Mesodermal cell (in vitro differentiated cells): ENCODE measurements around the gene ARMCX5. TPM values are rescaled to one million over a fixed set of nuclear protein-coding genes. Genes with fewer than 3 reads are reported as not detected.

Experiments used
- H3K27ac ChIP-seq: 2 replicates; pipeline ENCODE4 v1.7.0; 2013; ENCODE audit warnings: mild to moderate bottlenecking, low read depth, low read length, moderate library complexity; ENCODE audit not compliant: severe bottlenecking
- H3K36me3 ChIP-seq: 2 replicates; pipeline ENCODE4 v1.7.1; 2013; ENCODE audit warnings: mild to moderate bottlenecking, low read length, moderate library complexity; ENCODE audit not compliant: control insufficient read depth, insufficient read depth
- H3K4me1 ChIP-seq: one replicate; pipeline ENCODE4 v1.7.1; 2013; ENCODE audit warnings: mild to moderate bottlenecking, low read length; ENCODE audit not compliant: insufficient read depth, control insufficient read depth, poor library complexity, severe bottlenecking
- H3K4me3 ChIP-seq: 2 replicates; pipeline ENCODE4 v1.7.0; 2013; ENCODE audit warnings: low read length, control low read depth, mild to moderate bottlenecking; ENCODE audit not compliant: insufficient read depth, poor library complexity, severe bottlenecking; ENCODE audit errors: extremely low read depth
- H3K9me3 ChIP-seq: 2 replicates; pipeline ENCODE4 v1.7.1; 2013; ENCODE audit warnings: mild to moderate bottlenecking, low read length, moderate library complexity; ENCODE audit not compliant: control insufficient read depth
- WGBS, 2 experiments: methylation state at CpG; one replicate each; pipeline ENCODE4 v1.1.5; 2013; ENCODE audit warnings: missing lambda C conversion rate in 2 of 2; ENCODE audit not compliant: insufficient coverage in 2 of 2; 5-methylcytosine and 5-hydroxymethylcytosine counted together
- polyA plus RNA-seq, 2 experiments: library from polyadenylated mRNA; stranded (reverse); fragments of 50-300 nt; gene quantifications; one replicate each; pipeline ENCODE4 v1.2.3, GENCODE V29; 2013

The ARMCX5 gene
- polyA plus RNA-seq (2013, experiment 1 of 2): 9.2 TPM
- 8.9 TPM for polyA plus RNA-seq (2013, experiment 2 of 2)

GRCh38 chrX:102599084-102599950 is at the start of gene ARMCX5:
TSS of gene ARMCX5 (plus strand) at chrX:102599515. CDS start at chrX:102602142, 2,627 bp downstream.
- Histone ChIP-seq H3K27ac (peak within 1 kb of the TSS; percentile 29), H3K4me3 (peak within 1 kb of the TSS; percentile 57), H3K36me3 (peaks cover 6% of the 10 kb centered on the region), H3K9me3 (no peaks in the 10 kb centered on the region), H3K4me1 (no peaks in the 10 kb centered on the region)
- WGBS, 2 experiments: 0 to 3% methylated on average over 3 to 7 of the region's 42 CpGs

GRCh38 chrX:102558607-102559006 is 40.7 kb upstream of the ARMCX5 start:
- no peak overlapping the region for H3K27ac ChIP-seq
- H3K9me3 ChIP-seq: no peaks in the 10 kb centered on the region
- H3K4me3 ChIP-seq: no peak overlapping the region
- WGBS, 2 experiments: 86% methylated on average over 1 of the region's 2 CpGs; no CpG with 5 or more reads in 1 of the 2 experiments
- H3K36me3 ChIP-seq: no peaks in the 10 kb centered on the region
- H3K4me1 ChIP-seq: no peaks in the 10 kb centered on the region

DNA sequence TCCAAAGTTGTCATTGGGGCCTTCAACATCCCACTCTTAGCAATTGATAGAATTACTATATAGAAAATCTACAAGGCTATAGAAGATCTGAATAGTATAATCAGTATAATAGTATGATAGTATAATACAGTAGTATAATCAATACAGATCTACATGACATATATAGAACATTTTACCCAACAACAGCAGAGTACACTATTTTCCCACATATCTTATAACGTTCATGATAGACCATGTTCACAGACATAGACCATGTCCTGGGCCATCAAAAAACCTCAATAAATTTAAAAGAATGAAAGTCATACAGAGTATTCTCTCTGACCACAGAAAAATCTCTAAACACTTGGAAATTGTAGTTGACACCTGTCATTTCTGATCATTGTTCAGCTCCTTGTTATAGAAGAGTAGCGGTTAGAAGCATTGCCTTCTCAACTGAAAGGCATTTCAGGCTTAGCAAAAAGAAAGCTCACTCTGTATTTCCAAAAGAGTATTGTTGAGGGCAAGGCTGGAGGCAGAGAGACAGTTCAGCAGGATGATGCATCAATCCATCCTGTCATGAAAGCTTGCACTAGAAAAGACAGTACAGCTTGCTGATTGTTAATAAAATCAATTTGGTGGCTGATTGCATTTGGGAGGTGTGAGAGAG is 38.8 kb upstream of the ARMCX5 start:
- Histone ChIP-seq H3K36me3 (no peaks in the 10 kb centered on the region), H3K4me3 (no peak overlapping the region), H3K27ac (no peak overlapping the region), H3K9me3 (no peaks in the 10 kb centered on the region), H3K4me1 (no peaks in the 10 kb centered on the region)
- 100% methylated on average over 1 of the region's 2 CpGs for WGBS, 2 experiments

DNA sequence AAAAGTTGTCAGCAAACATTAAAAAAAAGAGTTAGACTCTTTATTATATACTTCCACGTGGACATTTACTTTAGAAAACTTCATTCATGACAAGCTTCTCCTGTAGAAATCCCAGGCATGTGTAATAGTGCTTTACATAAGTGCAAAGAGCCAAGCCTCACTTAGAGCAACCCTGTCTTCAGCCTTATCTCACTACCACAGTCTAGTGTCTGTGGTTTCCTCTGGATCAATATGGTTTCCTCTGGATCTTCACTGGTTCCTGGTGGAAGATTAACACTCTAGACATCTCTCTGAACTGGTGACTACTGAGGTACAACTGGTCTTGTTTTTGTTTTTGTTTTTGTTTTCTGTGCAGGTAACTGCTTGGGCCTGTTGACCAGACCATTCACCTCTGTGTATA is 18.4 kb upstream of the ARMCX5 start:
- H3K27ac ChIP-seq: no peak overlapping the region

DNA sequence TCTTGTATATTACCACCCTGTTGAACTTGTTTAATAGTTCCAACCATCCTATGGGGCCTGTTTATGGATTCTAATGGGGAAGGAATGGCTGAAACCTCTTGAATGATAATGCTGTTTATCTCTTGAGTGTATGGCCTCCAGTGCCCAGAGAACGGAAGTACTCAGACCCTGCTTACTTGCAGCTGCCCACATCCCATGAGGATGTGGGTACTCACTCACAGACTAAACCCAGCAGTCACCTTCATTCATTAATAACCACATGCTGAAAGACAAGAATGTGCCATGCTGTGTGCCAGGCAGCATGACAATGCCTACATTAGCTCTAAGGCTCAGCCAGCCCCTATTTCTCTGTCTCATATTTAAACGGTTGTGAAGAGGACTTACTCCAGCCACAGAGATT is 5.9 kb upstream of the ARMCX5 start:
- Histone ChIP-seq H3K4me1 (no peaks in the 10 kb centered on the region), H3K9me3 (no peaks in the 10 kb centered on the region), H3K36me3 (no peaks in the 10 kb centered on the region), H3K4me3 (no peak overlapping the region), H3K27ac (no peak overlapping the region)
- no CpG with 5 or more reads among the region's 2 CpGs for WGBS, 2 experiments

More for the DNA sequence above, 18.4 kb upstream of the ARMCX5 start:
- H3K36me3 ChIP-seq: no peaks in the 10 kb centered on the region
- H3K4me1 ChIP-seq: no peaks in the 10 kb centered on the region
- no CpG with 5 or more reads among the region's 1 CpG for whole genome bisulfite sequencing, 2 experiments
- no peaks in the 10 kb centered on the region for H3K9me3 ChIP-seq
- no peak overlapping the region for H3K4me3 ChIP-seq

GRCh38 chrX:102599951-102600579 is 750 bp downstream of the ARMCX5 start:
- Histone ChIP-seq H3K36me3 (peaks cover 6% of the 10 kb centered on the region), H3K27ac (no peak overlapping the region), H3K4me1 (no peaks in the 10 kb centered on the region), H3K9me3 (no peaks in the 10 kb centered on the region), H3K4me3 (peak overlapping the region; percentile 57)
- WGBS, 2 experiments: no CpG with 5 or more reads among the region's 6 CpGs

DNA sequence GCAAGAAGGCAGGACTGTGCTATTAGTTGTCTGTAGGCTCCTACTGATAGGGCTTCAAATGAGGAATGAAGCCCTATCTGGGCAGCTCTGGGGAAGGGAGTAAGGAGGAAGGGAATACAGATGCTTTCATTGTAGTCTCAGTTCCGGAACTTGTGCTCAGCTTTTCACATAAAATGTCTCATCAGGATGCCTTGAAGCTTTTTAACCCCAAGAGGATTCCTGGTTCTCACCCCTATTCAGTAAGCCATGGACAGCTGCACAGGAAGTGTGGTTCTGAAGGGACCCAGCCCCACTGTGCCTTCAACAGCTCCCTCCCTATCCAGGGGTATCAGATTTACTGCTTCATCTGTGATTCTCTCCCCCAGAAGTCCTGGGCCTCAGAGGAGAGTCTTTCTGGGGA is 5.0 kb downstream of the ARMCX5 start:
- Histone ChIP-seq H3K27ac (no peak overlapping the region), H3K9me3 (no peaks in the 10 kb centered on the region), H3K4me1 (no peaks in the 10 kb centered on the region), H3K36me3 (peaks cover 6% of the 10 kb centered on the region), H3K4me3 (no peak overlapping the region)
- WGBS, 2 experiments: no CpG with 5 or more reads among the region's 1 CpG

- no peaks in the 10 kb centered on the region for H3K9me3 ChIP-seq
- H3K4me1 ChIP-seq: no peaks in the 10 kb centered on the region
- H3K4me3 ChIP-seq: no peak overlapping the region
- H3K36me3 ChIP-seq: peaks cover 8% of the 10 kb centered on the region
- no CpG with 5 or more reads among the region's 1 CpG for WGBS, 2 experiments
- H3K27ac ChIP-seq: no peak overlapping the region
Observed at GRCh38 chrX:102606115-102606514, 6.8 kb downstream of the ARMCX5 start.

- peaks cover 5% of the 10 kb centered on the region for H3K36me3 ChIP-seq
- H3K4me1 ChIP-seq: no peaks in the 10 kb centered on the region
- no CpG with 5 or more reads among the region's 4 CpGs for WGBS, 2 experiments
Observed at GRCh38 chrX:102610905-102611304, 11.6 kb downstream of the ARMCX5 start.

GRCh38 chrX:102624105-102624504 is 24.8 kb downstream of the ARMCX5 start:
- no peaks in the 10 kb centered on the region for H3K36me3 ChIP-seq
- no peak overlapping the region for H3K27ac ChIP-seq
- no CpG with 5 or more reads among the region's 6 CpGs for WGBS, 2 experiments
- no peaks in the 10 kb centered on the region for H3K4me1 ChIP-seq
- no peak overlapping the region for H3K4me3 ChIP-seq
- H3K9me3 ChIP-seq: peaks cover 4% of the 10 kb centered on the region

More at GRCh38 chrX:102610905-102611304, 11.6 kb downstream of the ARMCX5 start:
- Histone ChIP-seq H3K9me3 (no peaks in the 10 kb centered on the region), H3K4me3 (no peak overlapping the region), H3K27ac (no peak overlapping the region)
